ENCODE results near the gene LYRM2.
A peak's percentile ranks its signal among the peaks of the same experiment; 100 is the strongest.

The LYRM2 gene

DNA sequence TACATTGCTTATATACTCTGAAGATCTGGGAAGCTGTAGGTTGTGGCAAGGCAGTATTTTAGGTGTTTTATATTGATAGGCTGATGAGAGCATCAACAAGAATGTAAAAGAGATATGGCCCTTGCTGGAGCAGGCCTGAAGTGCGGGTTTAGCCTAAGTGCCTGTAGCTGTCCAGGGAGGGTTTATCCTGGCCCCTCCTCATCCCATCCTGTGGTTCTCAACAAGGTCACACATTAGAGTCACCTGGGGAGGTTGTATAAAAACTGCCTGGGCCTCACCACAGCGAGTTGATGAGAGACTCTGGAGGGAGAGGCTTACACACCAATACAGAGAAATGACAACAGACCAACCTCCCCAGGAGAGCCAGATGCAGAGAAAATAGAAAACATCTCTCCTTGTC lies 48.4 kb downstream of the LYRM2 start:
- no peak for DNase-seq

DNA sequence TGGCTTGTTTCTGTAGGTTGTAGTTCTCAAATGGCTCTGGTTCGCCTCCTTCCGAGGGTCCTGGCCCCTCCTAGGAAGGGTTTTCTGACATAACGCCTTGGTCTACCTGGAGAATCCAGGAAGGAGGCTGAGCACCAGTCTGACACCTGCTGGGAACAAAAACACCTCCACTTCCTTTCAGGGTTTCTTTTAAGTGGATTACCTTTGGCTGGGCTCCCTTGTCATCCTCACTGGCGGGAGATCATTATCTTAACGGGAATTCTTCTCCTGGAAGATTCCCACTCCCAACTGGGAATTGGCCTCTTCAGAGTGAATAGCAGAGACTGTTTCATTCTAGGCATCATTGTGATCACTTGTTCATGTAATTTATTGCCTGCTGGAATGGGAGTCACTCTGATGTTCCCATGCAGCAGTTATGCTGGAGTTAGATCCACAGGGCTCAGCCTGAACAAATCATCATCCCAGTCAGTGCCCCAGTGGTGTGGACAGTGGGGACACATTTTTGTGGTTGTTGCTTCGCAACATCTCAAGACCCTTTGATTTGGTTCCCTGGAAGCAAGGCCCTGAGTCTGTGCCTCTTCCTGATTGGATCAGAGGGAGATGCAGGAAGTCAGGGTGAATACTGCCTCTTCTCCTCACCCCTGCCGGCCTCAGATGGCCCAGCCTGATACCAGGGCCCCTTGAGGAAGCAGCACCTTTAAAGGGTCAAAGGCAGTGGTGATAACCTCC lies 49.1 kb downstream of the LYRM2 start:
- no peak for DNase-seq

DNA sequence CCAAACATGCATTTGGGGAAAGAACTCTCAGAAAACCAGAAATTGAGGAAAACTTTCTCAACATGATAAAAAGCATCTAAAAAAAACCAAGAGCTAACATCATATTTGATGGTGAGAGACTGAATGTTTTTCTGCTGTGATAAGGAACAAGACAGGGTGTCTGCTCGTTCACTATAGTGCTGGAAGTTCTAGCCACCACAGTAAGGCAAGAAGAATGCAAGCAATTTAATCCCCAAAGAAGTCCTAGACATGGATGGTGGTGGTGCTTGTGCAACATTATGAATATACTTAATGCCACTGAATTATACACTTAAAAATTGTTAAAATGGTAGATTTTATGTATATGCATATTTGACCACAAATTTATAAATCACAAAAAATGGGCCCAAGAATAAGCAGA lies 53.4 kb downstream of the LYRM2 start:
- no peak for DNase-seq

DNA sequence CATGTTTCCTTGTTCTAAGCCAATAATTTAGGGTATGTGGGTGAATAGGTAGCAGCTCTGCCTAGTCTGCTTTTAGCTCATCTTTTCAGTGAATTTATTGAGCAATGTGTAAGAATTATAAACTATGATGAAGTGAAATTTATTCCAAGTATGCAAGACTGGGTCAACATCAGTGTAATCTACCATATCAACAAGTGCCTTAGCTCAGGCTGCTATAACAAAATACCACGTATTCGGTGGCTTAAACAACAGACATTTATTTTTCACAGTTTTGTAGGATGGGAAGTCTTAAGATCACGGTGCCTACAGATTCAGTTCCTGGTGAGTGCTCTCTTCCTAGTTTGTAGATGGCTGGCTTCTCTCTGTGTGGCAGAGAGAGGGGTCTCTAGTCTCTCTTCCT lies 54.0 kb downstream of the LYRM2 start:
- DNase-seq = no peak

DNA sequence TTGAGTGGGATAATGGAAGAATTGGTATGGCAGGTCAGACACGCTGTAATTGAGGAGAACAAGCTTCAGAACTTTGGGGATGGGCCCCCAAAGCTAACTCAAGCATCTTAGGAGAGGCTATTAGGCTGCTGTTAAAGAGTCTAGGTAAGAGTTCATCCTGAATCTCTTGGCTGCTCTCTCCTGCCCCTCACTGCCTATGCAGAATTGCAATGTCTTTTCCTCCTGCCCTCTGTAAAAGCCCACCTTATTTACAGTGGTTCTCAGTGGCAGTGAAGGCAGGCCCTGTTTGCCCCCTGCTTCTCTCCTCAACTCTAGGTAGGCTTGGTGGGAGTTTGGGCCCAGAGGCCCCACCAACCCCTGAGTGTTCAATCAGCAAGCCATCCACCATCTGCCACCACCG lies 55.0 kb downstream of the LYRM2 start:
- DNase-seq = no peak

DNA sequence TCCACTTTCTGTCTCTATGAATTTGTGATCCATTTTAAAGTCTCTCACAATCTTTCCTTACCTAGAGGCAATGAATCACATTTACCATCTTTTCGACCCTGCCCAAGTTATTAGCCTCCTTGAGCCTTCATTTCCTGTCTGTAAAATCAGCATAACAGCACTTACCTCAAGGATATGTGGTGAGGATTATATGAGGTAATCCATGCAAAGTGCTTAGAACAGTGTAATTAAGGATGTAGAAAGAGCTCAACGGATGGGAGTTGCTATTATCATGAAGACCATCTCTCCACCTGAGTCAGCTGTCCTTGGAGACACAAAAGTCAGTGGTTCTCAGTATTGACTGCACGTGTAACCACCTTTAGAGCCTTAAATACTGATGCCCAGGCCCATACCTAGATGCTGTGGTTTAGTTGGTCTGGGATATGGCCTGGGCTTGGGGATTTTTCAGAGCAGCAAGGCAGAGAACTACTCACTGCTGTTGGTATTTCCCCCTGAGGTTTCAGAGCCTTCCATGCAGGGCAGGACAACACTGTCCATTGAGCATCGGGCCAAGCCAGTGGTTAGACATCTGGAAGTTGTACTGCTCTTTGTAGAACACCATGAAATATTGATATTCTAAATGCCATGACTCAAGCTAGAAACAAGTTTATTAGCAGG lies 55.8 kb downstream of the LYRM2 start:
- no peak for DNase-seq

DNA sequence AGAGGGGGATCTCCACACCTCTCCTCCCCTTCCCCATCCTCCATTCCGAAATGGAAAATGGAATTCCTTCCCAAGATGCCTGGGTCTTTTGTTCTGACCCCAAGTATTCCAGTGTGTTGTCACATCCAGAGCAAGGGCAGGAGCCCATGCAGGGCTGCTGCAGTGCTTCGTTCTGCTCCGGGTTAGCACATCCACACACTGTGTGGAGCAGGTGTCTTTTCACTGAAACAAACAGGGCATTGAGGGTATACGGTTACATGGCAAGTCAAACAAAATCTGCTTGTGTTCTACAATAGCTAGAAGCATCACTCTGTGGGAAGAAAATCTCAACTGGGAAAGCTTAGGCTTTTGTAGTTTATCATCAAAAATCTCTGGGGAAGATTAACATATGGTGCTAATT lies 56.9 kb downstream of the LYRM2 start:
- no peak for DNase-seq

DNA sequence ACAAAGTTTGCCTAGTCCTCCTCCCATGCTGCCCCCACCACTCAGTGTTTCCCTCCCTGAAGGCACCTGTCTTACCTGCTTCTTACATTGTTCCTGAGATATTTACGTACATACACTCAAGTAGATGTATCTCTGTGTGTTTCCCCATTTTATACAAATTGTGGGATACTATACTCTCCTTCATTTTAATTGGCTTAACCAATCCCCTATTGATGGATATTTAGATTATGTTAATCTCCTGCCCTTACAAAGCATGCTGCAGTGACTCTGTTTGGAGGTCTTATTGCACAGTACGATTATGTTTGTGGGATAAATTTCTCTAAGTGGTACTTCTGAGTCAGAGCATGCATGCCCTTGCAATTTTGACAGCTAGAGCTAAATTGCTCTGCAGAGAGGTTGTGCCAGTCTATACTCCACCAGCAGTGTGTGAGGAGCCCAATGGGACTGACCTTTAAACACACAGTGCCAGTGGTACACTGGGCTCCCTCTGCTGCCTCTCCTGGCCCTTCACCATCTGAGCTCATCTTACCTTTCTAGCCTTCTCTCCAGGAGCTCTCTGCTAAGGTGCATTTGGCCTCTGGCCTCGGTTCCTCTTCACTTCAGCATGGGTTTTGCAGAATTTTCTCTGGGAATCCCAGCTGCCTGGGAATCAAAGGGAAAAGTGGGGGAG lies 57.4 kb downstream of the LYRM2 start:
- DNase-seq = no peak

DNA sequence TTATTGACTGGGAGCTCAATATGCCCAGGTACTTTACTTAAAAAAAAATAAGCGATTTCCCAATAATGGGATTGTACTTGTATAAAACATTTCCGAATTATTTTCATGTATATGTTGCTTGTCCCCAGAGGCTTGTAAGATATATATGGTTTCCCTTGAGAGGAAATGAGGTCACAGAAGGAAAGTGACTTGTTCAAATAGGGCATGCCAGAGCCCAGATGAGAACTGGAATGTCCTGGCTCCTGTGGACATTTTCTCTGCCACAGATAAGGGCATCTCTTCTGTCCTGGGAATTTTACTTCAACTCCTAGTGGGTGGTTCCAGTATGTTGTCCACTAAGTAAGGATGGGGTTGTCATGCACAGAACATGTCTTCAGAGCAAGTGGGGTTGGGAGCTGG lies 63.0 kb downstream of the LYRM2 start:
- no peak for DNase-seq

DNA sequence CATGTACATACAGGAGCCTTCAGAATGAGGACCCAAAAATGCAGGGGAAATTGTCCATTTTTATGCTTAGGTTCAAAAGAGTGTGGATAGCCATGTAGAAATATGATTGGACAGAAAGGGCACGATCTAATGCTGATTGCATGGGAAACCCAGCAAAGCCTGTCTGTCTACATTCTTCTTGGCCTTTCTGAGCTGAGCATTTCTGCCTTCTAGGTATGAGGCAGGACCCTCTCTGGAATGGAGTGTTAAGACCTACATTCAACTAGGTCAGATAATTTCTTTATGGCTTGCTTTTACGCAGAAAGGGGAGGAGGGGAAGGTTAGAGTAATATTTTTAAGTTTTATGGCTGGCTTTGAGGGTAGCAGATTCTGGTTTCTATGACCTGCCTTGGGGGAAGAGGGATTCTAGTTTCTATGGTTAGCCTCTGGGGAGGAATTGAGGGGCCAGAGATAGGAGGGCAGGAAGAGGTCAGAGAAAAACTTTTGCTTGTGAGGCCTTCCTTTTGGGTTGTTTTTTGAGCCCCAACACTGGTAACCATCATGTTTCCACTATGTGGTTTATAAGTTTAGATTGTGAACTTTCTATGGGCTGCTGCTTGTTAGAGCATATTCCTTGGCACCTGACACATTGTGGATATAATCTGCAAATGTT lies 63.5 kb downstream of the LYRM2 start:
- no peak for DNase-seq

DNA sequence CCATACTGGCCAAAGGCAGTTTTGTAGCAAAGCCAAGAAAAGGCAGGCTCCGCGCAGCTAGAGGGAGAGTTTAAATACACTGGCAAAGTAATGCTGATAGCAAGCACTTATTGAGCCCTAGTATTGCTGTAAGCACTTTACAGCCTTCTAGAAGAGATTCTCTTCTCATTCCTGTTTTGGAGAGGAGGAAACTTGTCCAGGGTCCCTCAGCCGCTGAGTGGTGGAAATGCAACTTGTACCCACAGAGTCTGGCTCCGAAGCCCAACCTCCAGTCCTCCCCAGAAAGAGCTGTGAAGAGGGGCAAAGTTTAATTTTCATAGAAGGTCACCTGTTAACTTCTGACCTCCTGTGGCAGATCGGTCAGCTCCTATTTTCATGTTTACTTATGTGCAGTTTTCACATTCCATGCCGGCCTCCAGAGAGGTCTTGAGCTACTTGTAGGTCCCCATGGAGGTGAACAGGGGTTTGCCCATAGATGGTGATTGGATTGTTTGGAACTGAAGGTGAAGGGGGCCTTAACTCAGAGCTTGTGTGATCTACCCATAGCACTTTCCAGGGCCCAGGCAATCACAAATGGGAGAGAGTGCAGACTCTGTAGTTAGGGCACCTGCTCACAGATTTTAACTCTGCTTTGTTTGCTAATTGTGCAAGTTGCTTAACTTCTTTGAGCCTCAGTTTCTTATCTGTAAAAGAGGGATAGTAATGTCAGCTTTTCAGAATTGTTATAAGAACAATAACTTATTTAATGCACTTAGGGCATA lies 70.7 kb downstream of the LYRM2 start:
- no peak for DNase-seq

DNA sequence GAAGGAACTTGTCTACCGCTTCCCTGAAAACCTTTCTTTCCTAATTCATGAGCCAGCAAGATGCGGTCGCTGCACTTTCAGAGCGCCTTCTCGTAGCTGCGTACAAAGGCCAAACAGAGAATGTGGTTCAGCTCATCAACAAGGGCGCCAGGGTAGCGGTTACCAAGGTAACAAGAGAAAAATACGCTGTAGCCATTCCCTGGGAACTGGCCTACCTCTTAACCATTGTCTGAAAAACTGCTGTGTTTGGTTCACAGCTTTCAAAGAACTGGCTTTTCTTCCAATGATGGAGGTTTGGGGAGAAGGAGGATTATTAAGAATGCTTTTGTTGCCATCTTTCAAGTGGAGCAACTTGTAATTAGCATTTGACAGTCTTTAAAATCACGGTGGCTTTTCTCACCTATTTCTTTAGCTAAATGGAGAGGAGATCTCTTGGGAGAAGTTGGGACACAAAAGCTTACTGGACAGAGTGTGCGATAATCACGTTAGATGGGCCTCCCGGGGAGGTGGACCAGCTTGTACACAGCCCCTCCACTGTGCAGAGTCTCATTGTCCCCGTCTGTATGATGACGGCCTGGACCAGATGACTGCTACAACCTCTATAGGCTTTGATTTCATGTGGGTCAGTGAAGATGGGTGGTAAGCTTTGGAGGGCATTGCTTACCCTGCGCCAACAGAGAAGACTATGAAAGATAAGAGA lies 71.5 kb downstream of the LYRM2 start:
- DNase-seq = no peak

DNA sequence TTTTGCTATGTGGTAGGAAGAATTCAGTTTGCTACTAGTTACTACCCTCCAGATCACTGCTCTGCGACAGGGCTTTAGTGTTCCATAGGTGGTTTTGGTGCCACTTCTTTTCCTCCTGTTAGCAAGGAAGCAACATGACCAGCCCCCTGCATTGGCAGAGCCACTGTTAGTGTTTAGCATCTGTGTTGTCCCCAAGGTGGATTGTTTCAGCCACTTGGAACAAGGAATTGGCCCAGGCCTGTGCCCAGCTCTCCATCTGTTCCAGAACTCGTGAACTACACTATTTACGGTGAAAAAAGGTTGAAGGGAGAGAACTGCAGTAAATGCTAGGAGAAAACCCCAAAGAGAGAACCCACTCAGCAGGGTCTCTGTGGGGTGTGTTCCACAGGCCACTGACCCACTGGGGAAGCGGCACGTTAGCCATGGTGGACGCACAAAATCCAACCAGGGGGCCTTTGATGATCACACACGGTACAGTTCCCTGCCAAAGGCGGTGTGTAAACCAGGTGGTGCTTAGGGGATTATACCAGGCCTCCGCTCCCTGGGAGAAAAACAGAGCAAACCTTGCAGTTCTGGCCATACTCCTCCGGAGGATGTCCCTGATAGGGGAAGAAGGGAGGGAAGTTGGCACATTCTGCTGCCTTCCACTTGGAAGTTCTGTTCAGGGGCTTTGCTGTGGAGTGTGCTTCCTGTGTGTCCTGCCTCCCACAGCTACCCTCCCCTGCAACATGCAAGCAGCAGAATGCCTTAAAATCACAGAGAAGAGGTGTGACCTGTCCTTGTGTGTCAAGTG lies 72.3 kb downstream of the LYRM2 start:
- DNase-seq = no peak

DNA sequence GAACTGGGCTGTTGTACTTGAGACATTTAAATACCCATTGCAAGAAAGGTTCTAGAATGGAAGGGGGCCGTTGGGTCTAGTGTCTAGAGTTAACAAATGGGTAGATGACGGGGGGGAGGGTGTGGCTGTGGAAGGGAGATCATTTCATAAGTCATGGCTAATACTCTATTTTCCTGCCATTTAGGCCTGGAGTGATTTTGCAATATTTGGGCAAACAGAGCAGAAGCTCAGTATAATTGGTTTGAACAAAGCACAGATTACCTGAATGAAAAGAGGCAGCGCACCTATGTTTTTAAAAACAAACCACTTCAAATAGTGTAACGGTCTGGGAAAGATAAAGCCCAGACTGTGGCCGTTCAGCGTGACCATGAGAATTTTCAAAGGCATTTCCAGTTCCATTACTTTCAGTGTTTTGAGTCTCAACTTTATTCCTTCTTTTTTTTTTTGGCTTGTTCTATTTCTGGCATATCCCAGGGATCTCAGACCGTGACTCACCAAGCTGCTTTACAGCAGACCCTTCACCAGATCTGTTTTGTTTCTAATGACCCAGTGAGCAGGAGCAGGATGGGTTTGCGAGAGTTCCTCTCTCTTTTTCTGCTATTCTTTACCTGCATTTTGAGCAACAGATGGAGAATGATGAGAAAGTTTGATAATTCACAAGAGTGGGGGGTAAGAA lies 73.7 kb downstream of the LYRM2 start:
- DNase-seq = no peak

DNA sequence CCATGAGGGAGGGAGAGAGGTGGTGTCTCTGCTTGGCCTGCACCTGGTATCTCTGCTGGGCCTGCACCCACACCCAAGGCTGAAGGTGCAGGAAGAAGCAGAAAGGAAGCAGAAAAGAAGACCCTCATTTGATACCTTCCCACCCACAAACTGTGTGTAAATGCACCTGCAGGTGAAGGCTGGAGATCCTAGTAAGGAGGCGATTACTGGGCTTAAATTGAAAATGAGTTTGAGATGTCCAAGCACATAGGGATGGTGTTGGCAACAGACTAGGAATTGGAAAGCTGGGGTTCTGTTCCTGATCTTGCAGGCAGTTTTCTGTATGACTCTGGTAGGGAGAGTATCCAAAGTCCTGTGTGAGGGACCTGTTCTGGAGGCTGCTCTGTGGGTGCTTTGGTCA lies 74.7 kb downstream of the LYRM2 start:
- no peak for DNase-seq

DNA sequence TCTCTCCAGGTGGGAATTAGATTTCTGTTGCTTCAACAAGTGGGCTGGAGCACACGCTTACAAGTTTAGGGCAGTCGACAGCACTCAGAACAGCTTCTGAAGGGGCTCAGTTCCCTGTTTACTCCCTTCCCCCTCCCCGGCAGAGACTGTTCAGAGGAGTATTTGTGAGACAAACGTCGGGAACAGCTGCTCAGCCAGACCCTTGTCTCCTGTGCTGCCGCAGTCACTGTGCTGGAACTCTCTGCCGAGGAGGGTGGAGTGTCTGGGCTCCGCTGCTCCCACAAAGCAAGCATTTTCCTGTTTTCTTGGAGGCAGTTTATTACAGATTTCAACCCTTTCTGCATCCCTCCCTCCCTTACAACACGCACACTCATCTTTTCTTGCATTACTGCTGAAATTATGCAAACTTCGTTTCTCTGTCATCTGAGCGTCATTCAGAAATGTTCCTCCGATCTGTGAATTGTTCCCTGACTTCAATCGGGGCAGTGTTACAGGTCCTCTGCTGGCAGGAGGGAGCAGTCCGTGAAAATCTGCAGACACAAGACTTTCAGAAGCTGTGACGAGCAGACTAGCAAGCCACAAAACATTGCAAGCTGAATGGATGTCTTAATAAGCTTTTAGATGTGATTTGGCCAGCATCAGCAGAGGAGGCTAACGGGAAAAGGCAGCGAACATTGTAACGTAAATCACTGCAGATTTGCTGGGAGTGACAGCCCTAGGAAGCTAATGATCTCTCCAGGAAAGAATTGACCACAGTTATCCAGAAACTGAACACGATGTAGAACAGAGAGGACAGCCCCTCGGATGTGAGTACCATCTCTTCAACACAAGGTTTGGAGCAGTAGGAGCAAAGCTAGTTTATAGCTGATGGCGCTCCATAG lies 76.2 kb downstream of the LYRM2 start:
- peak; percentile 39 for DNase-seq

DNA sequence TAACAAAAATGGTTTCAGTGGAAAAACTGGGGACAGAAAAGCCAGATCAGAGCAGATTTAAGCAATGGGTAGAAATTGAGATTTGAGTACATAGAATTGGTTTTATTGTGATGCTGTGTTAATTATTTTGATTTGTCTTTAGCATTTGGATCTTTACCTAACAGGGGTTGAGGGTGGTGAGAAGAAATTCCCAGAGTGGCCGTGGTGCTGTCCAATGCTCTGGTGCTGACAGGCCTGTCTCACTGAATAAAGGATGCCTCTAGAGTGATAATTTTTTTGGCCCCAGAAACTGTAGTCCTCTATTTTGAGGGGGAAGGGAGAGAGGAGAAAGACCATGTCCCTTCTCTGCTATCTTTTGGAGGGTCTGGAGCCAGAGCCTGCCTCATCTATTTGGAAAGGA lies 79.1 kb downstream of the LYRM2 start:
- DNase-seq = no peak

DNA sequence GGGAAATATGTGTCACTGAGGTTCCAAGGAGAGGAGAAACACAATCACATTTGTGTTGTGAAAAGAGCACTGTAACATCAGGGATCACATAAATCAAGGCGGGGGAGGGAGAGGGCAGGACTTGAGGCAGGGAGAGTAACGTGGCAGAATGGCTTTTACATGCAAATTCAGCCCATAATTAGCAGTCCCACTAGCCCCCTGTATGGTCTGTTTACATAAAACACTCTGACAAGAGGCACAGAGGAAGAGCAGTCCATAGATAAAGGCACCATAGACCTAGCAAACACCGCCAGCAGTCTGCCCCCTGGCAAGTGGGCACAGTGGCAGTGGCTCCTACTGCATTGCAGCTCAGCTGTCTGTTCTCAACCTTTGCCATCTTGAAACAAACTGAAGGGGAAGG lies 82.7 kb downstream of the LYRM2 start:
- DNase-seq = no peak

DNA sequence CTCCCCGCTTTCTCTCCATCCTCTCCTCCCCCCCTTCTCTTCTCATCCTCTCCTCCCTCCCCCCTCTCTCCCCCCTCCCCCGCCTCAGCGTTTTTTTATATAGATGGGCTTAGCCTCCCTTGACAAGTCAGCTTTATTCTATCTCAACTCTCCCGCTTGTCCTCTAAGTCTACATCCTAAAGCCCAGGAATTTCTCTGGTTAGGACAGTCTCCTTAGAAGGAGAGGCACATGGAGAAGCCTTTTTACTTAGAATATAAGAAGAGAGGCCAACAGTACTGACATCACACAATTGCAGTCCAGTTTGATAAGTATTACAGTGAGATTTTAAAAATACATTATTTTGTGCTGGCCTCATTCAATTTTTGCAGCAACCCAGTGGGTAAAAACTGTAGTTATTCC lies 83.5 kb downstream of the LYRM2 start:
- DNase-seq = no peak

DNA sequence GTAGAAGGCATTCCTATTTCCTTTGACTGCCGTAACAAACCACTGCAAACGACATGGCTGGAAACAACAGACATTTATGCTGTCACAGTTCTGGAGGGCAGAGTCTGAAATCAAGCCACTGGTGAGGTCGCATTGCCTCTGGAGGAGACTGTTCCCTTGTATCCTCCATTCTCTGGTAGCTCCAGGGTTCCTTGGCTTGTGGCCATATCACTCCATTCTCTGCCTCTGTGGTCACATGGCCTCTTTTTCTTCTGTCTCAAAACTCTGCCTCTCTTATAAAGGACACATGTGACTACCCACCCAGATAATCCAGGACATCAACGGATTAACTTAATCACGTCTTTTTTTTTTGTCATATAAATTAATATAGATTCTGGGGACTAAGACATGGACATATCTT lies 84.4 kb downstream of the LYRM2 start:
- no peak for DNase-seq
